ENCODE measurements around the gene PHF5A.
"Not testable (repeated sequence)": the region's sequence is repeated elsewhere in the genome, so short reads cannot be mapped to it uniquely, and the experiment has no call there.

Gene PHF5A

GRCh38 chr22:41487037-41487935 lies 18.8 kb upstream of the PHF5A start:
- no peak for DNase-seq (ENCODE audit: low read depth)

- DNase-seq (ENCODE audit: low read depth) = no peak
Observed at GRCh38 chr22:41485033-41485432, 16.5 kb upstream of the PHF5A start.

GRCh38 chr22:41482319-41482935 lies 13.9 kb upstream of the PHF5A start:
- peak; percentile 56 for DNase-seq (ENCODE audit: low read depth)

- no peak for DNase-seq (ENCODE audit: low read depth)
Observed at GRCh38 chr22:41481925-41482318, 13.4 kb upstream of the PHF5A start.

- no peak for DNase-seq (ENCODE audit: low read depth)
Observed at GRCh38 chr22:41481131-41481830, 12.8 kb upstream of the PHF5A start.

- DNase-seq (ENCODE audit: low read depth) = peak; percentile 74
Observed at GRCh38 chr22:41480397-41480735, 11.9 kb upstream of the PHF5A start.

GRCh38 chr22:41479671-41480396 lies 11.3 kb upstream of the PHF5A start:
- peak; percentile 86 for DNase-seq (ENCODE audit: low read depth)

GRCh38 chr22:41478891-41479521 lies 10.5 kb upstream of the PHF5A start:
- peak; percentile 57 for DNase-seq (ENCODE audit: low read depth)

GRCh38 chr22:41478473-41478872 lies 10.0 kb upstream of the PHF5A start:
- DNase-seq (ENCODE audit: low read depth) = no peak

- no peak for DNase-seq (ENCODE audit: low read depth)
Observed at GRCh38 chr22:41474872-41475451, 6.5 kb upstream of the PHF5A start.

GRCh38 chr22:41471568-41471967 lies 3.1 kb upstream of the PHF5A start:
- DNase-seq (ENCODE audit: low read depth) = no peak

- no peak for DNase-seq (ENCODE audit: low read depth)
Observed at GRCh38 chr22:41470886-41471285, 2.4 kb upstream of the PHF5A start.

- DNase-seq (ENCODE audit: low read depth) = no peak
Observed at GRCh38 chr22:41469218-41469851, 843 bp upstream of the PHF5A start.

- DNase-seq (ENCODE audit: low read depth) = no peak
Observed at GRCh38 chr22:41461901-41462300, 6.6 kb downstream of the PHF5A start.

- not testable (repeated sequence) for DNase-seq (ENCODE audit: low read depth)
Observed at GRCh38 chr22:41460071-41460470, 8.4 kb downstream of the PHF5A start.

- DNase-seq (ENCODE audit: low read depth) = no peak
Observed at GRCh38 chr22:41459431-41459830, 9.1 kb downstream of the PHF5A start.

- no peak for DNase-seq (ENCODE audit: low read depth)
Observed at GRCh38 chr22:41458161-41458728, 10.2 kb downstream of the PHF5A start.

GRCh38 chr22:41448189-41448808 lies 20.2 kb downstream of the PHF5A start:
- peak; percentile 100 for DNase-seq (ENCODE audit: low read depth)

GRCh38 chr22:41447435-41448188 lies 20.9 kb downstream of the PHF5A start:
- no peak for DNase-seq (ENCODE audit: low read depth)

Measured in stromal cell of bone marrow (primary cell).